HepG2 (cell line): ENCODE data around the gene CUL9. TPM values are rescaled to one million over a fixed set of nuclear protein-coding genes. Genes with fewer than 3 reads are reported as not detected.

Source experiments
- ATAC-seq: fragments of 200-7000 bp; cut with Tn5 transposase; 3 replicates; pipeline ENCODE4 v1.9.1; 2020; ENCODE audit warnings: mild to moderate bottlenecking, moderate library complexity
- BruUV-seq: library from RNA; stranded (reverse); fragments of 400-500 nt; replicated peaks from 2 replicates; lab custom pipeline; 2021; lab: Mats Ljungman, UMichigan
- CTCF ChIA-PET: fragments of 300-600 bp; formaldehyde crosslinking; extraction: SDS; loops from one replicate; lab custom pipeline; 2021; ENCODE audit warnings: low total read pairs, inconsistent platforms, low intra/inter-chr PET ratio; lab: Yijun Ruan, JAX
- POLR2A ChIA-PET: fragments of 350-600 bp; sonication (Branson Sonifier 250); formaldehyde crosslinking; loops from one replicate; lab custom pipeline; 2020; ENCODE audit warnings: antibody characterized with exemption, inconsistent platforms; lab: Yijun Ruan, JAX
- DNase-seq: peaks from one replicate; pipeline ENCODE4 v3.0.0-alpha.2; 2015; ENCODE audit warnings: low spot score
- FAIRE-seq: peaks from 3 replicates; lab custom pipeline; 2011; peaks lifted over from hg19 to GRCh38; lab: Jason Lieb, UNC
- H2AFZ ChIP-seq: one replicate; pipeline ENCODE4 v1.6.1; 2011; ENCODE audit warnings: low read length, inconsistent platforms
- H3K27ac ChIP-seq: fragments of 300-600 bp; 3 replicates; pipeline ENCODE4 v1.8.0; 2011; ENCODE audit warnings: mixed run types, mild to moderate bottlenecking, mixed read lengths, low read length, inconsistent platforms; ENCODE audit not compliant: insufficient read depth; ENCODE audit errors: extremely low read length
- H3K27me3 ChIP-seq, 2 experiments: fragments of 200-600 bp in 1 of 2; 2 replicates in 1 of 2; 3 replicates in 1 of 2; pipeline versions ENCODE4 v1.6.0 to v1.8.0; 2011; ENCODE audit warnings: low read length in 2 of 2, mild to moderate bottlenecking in 2 of 2, moderate library complexity in 2 of 2, inconsistent platforms in 1 of 2; ENCODE audit not compliant: insufficient read depth in 2 of 2, control insufficient read depth in 1 of 2
- H3K36me3 ChIP-seq, 2 experiments: fragments of 200-600 bp in 1 of 2; replicated peaks in 1 of 2; 2 replicates in 1 of 2; 3 replicates in 1 of 2; pipeline versions ENCODE4 v1.5.1 to v1.8.0; 2011; ENCODE audit warnings: low read length in 2 of 2, inconsistent platforms in 1 of 2; ENCODE audit not compliant: insufficient read depth in 2 of 2, control insufficient read depth in 1 of 2
- H3K4me1 ChIP-seq: 2 replicates; pipeline ENCODE4 v1.5.1; 2012; ENCODE audit warnings: low read length, inconsistent platforms; ENCODE audit not compliant: insufficient read depth
- H3K4me2 ChIP-seq: 2 replicates; pipeline ENCODE4 v1.6.0; 2011; ENCODE audit warnings: low read depth, low read length, inconsistent platforms
- H3K4me3 ChIP-seq, 3 experiments: fragments of 200-600 bp in 1 of 3; sonication (generic), shearing (Covaris generic) in 1 of 3; replicated peaks in 1 of 3; 2 replicates each; pipeline ENCODE4 v1.5.1; 2011 to 2016; ENCODE audit warnings: low read length in 3 of 3, inconsistent platforms in 2 of 3, low read depth in 2 of 3, mild to moderate bottlenecking in 2 of 3, control low read depth in 1 of 3, mixed read lengths in 1 of 3; ENCODE audit not compliant: insufficient read depth in 1 of 3
- H3K79me2 ChIP-seq: one replicate; pipeline ENCODE4 v1.6.1; 2011; ENCODE audit warnings: low read length, inconsistent platforms; ENCODE audit not compliant: insufficient read depth
- H3K9ac ChIP-seq: 2 replicates; pipeline ENCODE4 v1.6.0; 2011; ENCODE audit warnings: mild to moderate bottlenecking, low read depth, low read length, inconsistent platforms; ENCODE audit not compliant: insufficient read depth
- H3K9me3 ChIP-seq: 2 replicates; pipeline ENCODE4 v1.5.1; 2012; ENCODE audit warnings: mild to moderate bottlenecking, low read length
- H4K20me1 ChIP-seq: 2 replicates; pipeline ENCODE4 v1.6.0; 2011; ENCODE audit warnings: inconsistent platforms, mild to moderate bottlenecking, low read length, moderate library complexity; ENCODE audit not compliant: insufficient read depth
- IKZF1 ChIP-seq: fragments of 450-650 bp; IDR thresholded peaks from 2 replicates; pipeline ENCODE4 v1.7.1; 2016
- KLF6 ChIP-seq: IDR thresholded peaks from 2 replicates; pipeline ENCODE4 v1.8.0; 2016; ENCODE audit warnings: missing biosample characterization, missing genetic modification reagents
- NRL ChIP-seq: sonication (generic); formaldehyde crosslinking; IDR thresholded peaks from 2 replicates; pipeline ENCODE4 v1.5.0; 2020; ENCODE audit warnings: missing genetic modification reagents, mild to moderate bottlenecking, moderate library complexity, borderline replicate concordance
- YY1 ChIP-seq: IDR thresholded peaks from 2 replicates; pipeline ENCODE4 v1.6.1; 2011; ENCODE audit warnings: low read length, low read depth, moderate library complexity, mild to moderate bottlenecking; ENCODE audit not compliant: insufficient read depth, insufficient replicate concordance
- ZNF121 ChIP-seq: sonication (generic); formaldehyde crosslinking; IDR thresholded peaks from 2 replicates; pipeline ENCODE4 v1.5.0; 2020; ENCODE audit warnings: mild to moderate bottlenecking, missing genetic modification reagents
- ZNF652 ChIP-seq: IDR thresholded peaks from 2 replicates; pipeline ENCODE4 v1.6.1; 2016; ENCODE audit warnings: low read depth, borderline replicate concordance
- WGBS: methylation state at CpG from one replicate; pipeline ENCODE4 v1.1.6; 2017; ENCODE audit warnings: low lambda C conversion rate; 5-methylcytosine and 5-hydroxymethylcytosine counted together
- in situ Hi-C: cut with HindIII; loops from 2 replicates; pipeline ENCODE4 v1.10.0; 2017; ENCODE audit warnings: low pct_unique_long_range_greater_than_20kb; ENCODE audit not compliant: extremely low pct_ligation_motif_present
- intact Hi-C: fragments of 100-400 bp; cut with micrococcal nuclease; formaldehyde crosslinking; loops from one replicate; pipeline ENCODE4 v1.10.0; 2022; ENCODE audit not compliant: unreplicated experiment
- polyA plus RNA-seq, 8 experiments: library from polyadenylated mRNA; depleted of rRNA in 3 of 8; stranded (reverse) in 7 of 8; unstranded in 1 of 8; fragments of >200 nt; fragmentation: Illumina TruSeq in 4 of 8; extraction: Trizol in 4 of 8; gene quantifications; 2 replicates each; pipeline versions ENCODE4 v1.2.1 to v1.2.3, GENCODE V29; 2011 to 2016; ENCODE audit warnings: low read depth in 4 of 8, missing spikeins in 1 of 8, mixed read lengths in 1 of 8; ENCODE audit not compliant: insufficient read depth in 1 of 8
- total RNA-seq, 5 experiments: library from RNA; depleted of rRNA; stranded (reverse); fragments of >200 nt; fragmentation: Illumina TruSeq; extraction: Trizol; gene quantifications; 2 replicates each; pipeline ENCODE4 v1.2.3, GENCODE V29; 2016; ENCODE audit warnings: low read depth in 1 of 5
- TF ChIP-seq, protein P1 (sequence below): IDR thresholded peaks from 2 replicates; pipeline ENCODE4 v1.6.1; 2016; ENCODE audit warnings: low read depth, borderline replicate concordance
- TF ChIP-seq, protein P2 (sequence below): sonication (generic); formaldehyde crosslinking; IDR thresholded peaks from 2 replicates; pipeline ENCODE4 v1.4.0; 2020; ENCODE audit warnings: low read depth, mild to moderate bottlenecking, missing genetic modification reagents
- TF ChIP-seq, protein P3 (sequence below): sonication (generic); formaldehyde crosslinking; IDR thresholded peaks from 2 replicates; pipeline ENCODE4 v1.8.1; 2022; ENCODE audit warnings: low read depth, mild to moderate bottlenecking, missing genetic modification reagents

CUL9 gene
- total and polyA plus RNA-seq, 2 of the 13 experiments (the other 11 are each of a cell fraction or from before 2014, with no cell fraction given), result 11.4 to 13.7 TPM

DNA sequence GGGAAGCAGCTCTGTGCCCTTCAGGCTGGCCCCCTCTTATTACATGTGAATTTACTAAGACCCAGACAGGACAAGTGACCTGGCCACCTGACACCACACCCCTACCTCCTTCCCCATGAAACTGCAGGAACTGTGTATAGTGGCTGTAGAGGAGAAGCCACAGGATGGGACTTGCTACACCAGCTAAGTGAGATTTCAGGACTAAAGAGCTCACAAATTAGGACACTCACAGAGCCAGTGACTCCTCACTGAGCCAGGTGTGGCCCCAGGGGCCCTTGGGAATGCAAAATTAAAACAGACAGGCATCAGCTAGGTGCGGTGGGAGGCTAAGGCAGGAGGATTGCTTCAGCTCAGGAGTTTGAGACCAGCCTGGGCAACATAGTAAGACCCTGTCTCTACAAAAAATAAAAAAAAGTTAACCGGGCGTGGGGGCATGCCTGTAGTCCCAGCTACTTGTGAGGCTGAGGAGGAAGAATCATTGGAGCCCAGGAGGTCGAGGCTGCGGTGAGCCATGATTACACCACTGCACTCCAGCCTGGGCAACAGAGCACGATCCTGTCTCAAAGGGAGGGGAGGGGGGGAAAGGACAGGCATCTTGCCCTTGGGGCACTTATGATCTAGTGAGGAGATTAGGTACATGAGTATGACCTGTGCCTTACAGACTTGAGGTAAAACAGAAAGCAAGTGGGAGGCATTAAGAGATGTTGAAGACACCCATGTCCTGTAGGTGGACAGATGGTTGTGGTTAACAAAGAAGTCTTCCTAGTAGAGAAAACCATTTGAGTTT lies 34.1 kb upstream of the CUL9 start:
- Histone ChIP-seq H3K4me1 (peaks cover 42% of the 10 kb centered on the region), H3K4me2 (no peak overlapping the region), H3K4me3 (no peak overlapping the region), H3K27ac (no peak overlapping the region), H4K20me1 (no peaks in the 10 kb centered on the region), H3K9me3 (no peaks in the 10 kb centered on the region), H3K9ac (no peak overlapping the region), H3K36me3 (peaks cover 10 to 13% of the 10 kb centered on the region in 2 experiments; a peak in 3 of 5 replicates), H2AFZ (no peak overlapping the region), H3K27me3 (no peaks in the 10 kb centered on the region), H3K79me2 (no peaks in the 10 kb centered on the region)
- ChIA-PET POLR2A (interaction anchor here (1.5 kb wide), 1 partner anchor 87 kb away, joined by 5 read pairs; no protein-coding TSS in a partner anchor), CTCF (no interaction called here)
- TF ChIP-seq ZNF121 (CRISPR knock-in tag), result peak; percentile 36; the same call in 1 of the 2 replicates
- TF ChIP-seq, protein P1, sequence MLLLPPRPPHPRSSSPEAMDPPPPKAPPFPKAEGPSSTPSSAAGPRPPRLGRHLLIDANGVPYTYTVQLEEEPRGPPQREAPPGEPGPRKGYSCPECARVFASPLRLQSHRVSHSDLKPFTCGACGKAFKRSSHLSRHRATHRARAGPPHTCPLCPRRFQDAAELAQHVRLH (CRISPR knock-in tag), result no peak
- intact Hi-C loops (no loop called here), in situ Hi-C loops (no loop called here)
- 95% methylated on average over 6 of the region's 6 CpGs for WGBS
- ATAC-seq, result no peak
- no TSS peak for BruUV-seq
- DNase-seq, result no peak
- no peak for FAIRE-seq

DNA sequence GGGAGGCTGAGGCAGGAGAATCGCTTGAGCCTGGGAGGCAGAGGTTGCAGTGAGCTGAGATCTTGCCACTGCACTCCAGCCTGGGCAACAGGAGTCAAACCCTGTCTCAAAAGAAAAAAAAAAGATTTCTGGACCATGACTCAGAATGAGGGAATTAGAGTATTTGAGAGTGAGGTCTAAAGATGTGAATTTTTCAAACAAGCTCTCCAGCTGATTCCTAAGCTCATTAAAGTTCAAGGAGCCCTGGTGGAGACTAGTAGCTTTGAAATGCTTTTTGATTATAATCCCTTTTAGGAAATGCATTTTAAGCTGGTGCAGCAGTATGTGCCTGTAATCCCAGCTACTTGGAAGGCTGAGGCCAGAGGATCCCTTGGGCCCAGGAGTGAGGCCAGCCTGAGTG lies 32.7 kb upstream of the CUL9 start:
- Histone ChIP-seq H3K4me3 (no peak overlapping the region), H3K9me3 (no peaks in the 10 kb centered on the region), H3K27ac (no peak overlapping the region), H3K36me3 (peaks cover 10 to 12% of the 10 kb centered on the region in 2 experiments; a peak in 3 of 5 replicates), H4K20me1 (no peaks in the 10 kb centered on the region), H2AFZ (no peak overlapping the region), H3K27me3 (no peaks in the 10 kb centered on the region), H3K4me2 (no peak overlapping the region), H3K79me2 (no peaks in the 10 kb centered on the region), H3K4me1 (peaks cover 31% of the 10 kb centered on the region), H3K9ac (no peak overlapping the region)
- 100% methylated on average over 1 of the region's 1 CpG for WGBS
- DNase-seq (no peak), ATAC-seq (no peak), FAIRE-seq (no peak)
- CTCF ChIA-PET, result no interaction called here
- in situ Hi-C loops (no loop called here), intact Hi-C loops (no loop called here)
- POLR2A ChIA-PET, result interaction anchor here (1.1 to 2.3 kb wide), 4 partner anchors 90 to 165 kb away, joined by 3 to 9 read pairs (median 4); partner anchors contain the start of genes CUL7, KLC4, MRPL2 and PPP2R5D
- no TSS peak for BruUV-seq
- TF ChIP-seq, protein P2, sequence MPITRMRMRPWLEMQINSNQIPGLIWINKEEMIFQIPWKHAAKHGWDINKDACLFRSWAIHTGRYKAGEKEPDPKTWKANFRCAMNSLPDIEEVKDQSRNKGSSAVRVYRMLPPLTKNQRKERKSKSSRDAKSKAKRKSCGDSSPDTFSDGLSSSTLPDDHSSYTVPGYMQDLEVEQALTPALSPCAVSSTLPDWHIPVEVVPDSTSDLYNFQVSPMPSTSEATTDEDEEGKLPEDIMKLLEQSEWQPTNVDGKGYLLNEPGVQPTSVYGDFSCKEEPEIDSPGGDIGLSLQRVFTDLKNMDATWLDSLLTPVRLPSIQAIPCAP (CRISPR knock-in tag), result no peak
- TF ChIP-seq YY1, result no peak
- no peak for TF ChIP-seq ZNF652
- TF ChIP-seq IKZF1, result no peak
- TF ChIP-seq NRL, result no peak
- TF ChIP-seq KLF6 (CRISPR knock-in tag), result no peak
- TF ChIP-seq, protein P3, sequence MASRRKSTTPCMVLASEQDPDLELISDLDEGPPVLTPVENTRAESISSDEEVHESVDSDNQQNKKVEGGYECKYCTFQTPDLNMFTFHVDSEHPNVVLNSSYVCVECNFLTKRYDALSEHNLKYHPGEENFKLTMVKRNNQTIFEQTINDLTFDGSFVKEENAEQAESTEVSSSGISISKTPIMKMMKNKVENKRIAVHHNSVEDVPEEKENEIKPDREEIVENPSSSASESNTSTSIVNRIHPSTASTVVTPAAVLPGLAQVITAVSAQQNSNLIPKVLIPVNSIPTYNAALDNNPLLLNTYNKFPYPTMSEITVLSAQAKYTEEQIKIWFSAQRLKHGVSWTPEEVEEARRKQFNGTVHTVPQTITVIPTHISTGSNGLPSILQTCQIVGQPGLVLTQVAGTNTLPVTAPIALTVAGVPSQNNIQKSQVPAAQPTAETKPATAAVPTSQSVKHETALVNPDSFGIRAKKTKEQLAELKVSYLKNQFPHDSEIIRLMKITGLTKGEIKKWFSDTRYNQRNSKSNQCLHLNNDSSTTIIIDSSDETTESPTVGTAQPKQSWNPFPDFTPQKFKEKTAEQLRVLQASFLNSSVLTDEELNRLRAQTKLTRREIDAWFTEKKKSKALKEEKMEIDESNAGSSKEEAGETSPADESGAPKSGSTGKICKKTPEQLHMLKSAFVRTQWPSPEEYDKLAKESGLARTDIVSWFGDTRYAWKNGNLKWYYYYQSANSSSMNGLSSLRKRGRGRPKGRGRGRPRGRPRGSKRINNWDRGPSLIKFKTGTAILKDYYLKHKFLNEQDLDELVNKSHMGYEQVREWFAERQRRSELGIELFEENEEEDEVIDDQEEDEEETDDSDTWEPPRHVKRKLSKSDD (CRISPR knock-in tag), result no peak
